ENCODE results near the gene PCDH20. TPM values are rescaled to one million over a fixed set of nuclear protein-coding genes. Genes with fewer than 3 reads are reported as not detected.

Gene PCDH20
- total RNA-seq, 2 donors from 2014 or later = 4.3 to 9.2 TPM

DNA sequence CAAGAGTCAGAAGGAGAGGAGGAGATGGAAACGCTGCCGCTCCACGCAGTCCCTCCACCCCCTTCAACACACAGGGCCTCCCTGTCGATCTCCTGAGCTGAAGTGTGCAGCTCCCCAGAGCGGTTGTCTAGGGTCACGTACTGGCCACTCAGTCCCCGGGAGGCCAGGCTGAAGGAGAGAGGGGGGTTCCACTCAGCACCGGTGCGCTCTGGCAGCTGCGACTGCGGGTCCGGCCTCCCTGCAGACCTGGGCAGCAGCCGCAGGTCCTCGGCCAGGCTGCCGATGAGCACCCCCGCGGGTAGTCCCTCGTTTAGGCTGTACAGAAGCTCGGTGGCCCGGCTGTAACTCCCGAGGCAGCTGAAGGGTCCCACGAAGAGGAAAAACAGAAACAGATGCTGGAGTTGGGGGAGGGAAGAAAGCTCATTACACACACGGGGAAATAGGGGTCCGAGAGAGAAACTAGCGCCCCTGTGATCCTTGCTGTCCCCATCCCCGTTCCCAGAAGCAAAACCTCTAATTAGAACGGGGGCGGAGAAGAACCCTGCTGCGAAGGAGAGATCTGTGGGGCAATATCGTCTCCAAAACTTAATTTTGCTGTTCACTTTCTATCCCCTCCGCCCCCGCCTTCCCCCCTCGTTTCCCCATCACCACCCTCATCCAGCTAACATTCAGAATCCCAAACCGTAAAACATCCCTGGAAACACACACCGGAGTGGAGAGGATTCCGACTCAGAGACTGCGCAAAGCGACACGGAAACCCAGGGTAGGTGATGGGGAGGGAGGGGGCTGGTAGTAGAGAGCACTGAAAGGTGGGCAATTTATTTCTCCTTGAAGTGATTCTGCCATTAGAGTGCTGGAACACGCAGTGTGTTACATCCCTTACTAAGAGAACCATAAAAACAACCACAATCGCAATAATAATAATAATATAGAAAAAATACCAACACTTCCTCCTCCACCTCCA is 1.8 kb downstream of the PCDH20 start:
- H3K4me3 ChIP-seq (ENCODE audit: low read length) = peak overlapping the region; percentile 96
- no peaks in the 10 kb centered on the region for H3K4me1 ChIP-seq (ENCODE audit: control insufficient read depth, insufficient read depth, low read length)
- H3K4me3 Mint-ChIP-seq = peak overlapping the region; percentile 77
- H3K36me3 ChIP-seq (ENCODE audit: control insufficient read depth, insufficient read depth, low read length) = no peaks in the 10 kb centered on the region
- H3K27ac ChIP-seq (ENCODE audit: low read depth, low read length) = no peak overlapping the region
- peaks cover 27% of the 10 kb centered on the region for H3K27me3 ChIP-seq (ENCODE audit: control insufficient read depth, insufficient read depth, low read length, poor library complexity, severe bottlenecking)
- DNase-seq = peak; percentile 65
- no peaks in the 10 kb centered on the region for H3K9me3 Mint-ChIP-seq
- peaks cover 37% of the 10 kb centered on the region for H3K27me3 Mint-ChIP-seq (ENCODE audit: insufficient read depth)
- no peaks in the 10 kb centered on the region for H3K36me3 Mint-ChIP-seq (ENCODE audit: low read depth)
- 0 to 8% methylated on average over 7 to 39 of the region's 41 CpGs for WGBS, 2 experiments (ENCODE audit: insufficient coverage in 1 of 2, insufficient read length in 1 of 2)
- no peak overlapping the region for H3K27ac Mint-ChIP-seq
- H3K9ac ChIP-seq (ENCODE audit: extremely low read depth, low read length, poor library complexity, severe bottlenecking) = peak overlapping the region; percentile 38
- no peaks in the 10 kb centered on the region for H3K9me3 ChIP-seq (ENCODE audit: control insufficient read depth, low read length)
- peaks cover 12% of the 10 kb centered on the region for H3K4me1 Mint-ChIP-seq
- TF ChIP-seq, protein P1, sequence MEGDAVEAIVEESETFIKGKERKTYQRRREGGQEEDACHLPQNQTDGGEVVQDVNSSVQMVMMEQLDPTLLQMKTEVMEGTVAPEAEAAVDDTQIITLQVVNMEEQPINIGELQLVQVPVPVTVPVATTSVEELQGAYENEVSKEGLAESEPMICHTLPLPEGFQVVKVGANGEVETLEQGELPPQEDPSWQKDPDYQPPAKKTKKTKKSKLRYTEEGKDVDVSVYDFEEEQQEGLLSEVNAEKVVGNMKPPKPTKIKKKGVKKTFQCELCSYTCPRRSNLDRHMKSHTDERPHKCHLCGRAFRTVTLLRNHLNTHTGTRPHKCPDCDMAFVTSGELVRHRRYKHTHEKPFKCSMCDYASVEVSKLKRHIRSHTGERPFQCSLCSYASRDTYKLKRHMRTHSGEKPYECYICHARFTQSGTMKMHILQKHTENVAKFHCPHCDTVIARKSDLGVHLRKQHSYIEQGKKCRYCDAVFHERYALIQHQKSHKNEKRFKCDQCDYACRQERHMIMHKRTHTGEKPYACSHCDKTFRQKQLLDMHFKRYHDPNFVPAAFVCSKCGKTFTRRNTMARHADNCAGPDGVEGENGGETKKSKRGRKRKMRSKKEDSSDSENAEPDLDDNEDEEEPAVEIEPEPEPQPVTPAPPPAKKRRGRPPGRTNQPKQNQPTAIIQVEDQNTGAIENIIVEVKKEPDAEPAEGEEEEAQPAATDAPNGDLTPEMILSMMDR (conservative IDR thresholded peaks at IDR 0.05) = no peak

DNA sequence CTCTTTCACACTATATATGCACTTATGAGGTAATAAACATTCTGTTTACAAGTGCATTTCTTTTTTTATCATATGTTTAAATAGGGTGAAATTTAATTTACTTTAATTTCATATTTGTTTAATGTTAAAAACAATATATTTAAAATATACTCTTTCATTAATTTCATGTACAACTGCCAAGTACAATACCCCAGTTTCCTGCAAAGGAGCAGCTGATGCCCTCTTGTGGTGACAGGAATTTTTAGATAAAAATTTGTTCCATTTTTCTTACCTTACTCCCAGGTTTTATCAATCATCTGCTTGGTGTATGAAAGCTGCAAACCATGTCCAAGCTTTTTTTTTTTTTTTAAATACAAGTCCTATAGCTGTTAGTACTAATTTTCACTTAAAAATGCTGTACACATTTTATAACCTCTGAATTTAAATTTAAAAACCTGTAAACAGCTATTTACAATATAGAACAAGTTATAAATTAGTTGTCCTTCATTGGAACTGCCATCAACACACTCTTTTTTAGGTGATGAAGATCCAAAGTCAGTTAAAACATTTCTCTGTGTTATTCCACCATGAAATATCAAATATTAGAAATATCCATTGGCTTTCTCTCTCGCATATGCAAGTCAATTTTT is 4.9 kb downstream of the PCDH20 start:
- Mint-ChIP-seq H3K4me3 (no peak overlapping the region), H3K9me3 (no peaks in the 10 kb centered on the region), H3K27ac (no peak overlapping the region), H3K4me1 (peaks cover 11% of the 10 kb centered on the region), H3K36me3 (ENCODE audit: low read depth) (no peaks in the 10 kb centered on the region), H3K27me3 (ENCODE audit: insufficient read depth) (peaks cover 37% of the 10 kb centered on the region)
- WGBS, 2 experiments (ENCODE audit: insufficient coverage in 1 of 2, insufficient read length in 1 of 2) = 93 to 98% methylated on average over 1 of the region's 1 CpG
- Histone ChIP-seq H3K4me1 (ENCODE audit: control insufficient read depth, insufficient read depth, low read length) (no peaks in the 10 kb centered on the region), H3K27me3 (ENCODE audit: control insufficient read depth, insufficient read depth, low read length, poor library complexity, severe bottlenecking) (peaks cover 27% of the 10 kb centered on the region), H3K36me3 (ENCODE audit: control insufficient read depth, insufficient read depth, low read length) (no peaks in the 10 kb centered on the region), H3K27ac (ENCODE audit: low read depth, low read length) (no peak overlapping the region), H3K9me3 (ENCODE audit: control insufficient read depth, low read length) (no peaks in the 10 kb centered on the region), H3K9ac (ENCODE audit: extremely low read depth, low read length, poor library complexity, severe bottlenecking) (no peak overlapping the region), H3K4me3 (ENCODE audit: low read length) (no peak overlapping the region)
- TF ChIP-seq, protein P1 (conservative IDR thresholded peaks at IDR 0.05) = peak; percentile 83
- DNase-seq = no peak

- Histone ChIP-seq H3K27ac (ENCODE audit: low read depth, low read length) (no peak overlapping the region), H3K4me3 (ENCODE audit: low read length) (no peak overlapping the region), H3K27me3 (ENCODE audit: control insufficient read depth, insufficient read depth, low read length, poor library complexity, severe bottlenecking) (peaks cover 27% of the 10 kb centered on the region), H3K9me3 (ENCODE audit: control insufficient read depth, low read length) (no peaks in the 10 kb centered on the region), H3K9ac (ENCODE audit: extremely low read depth, low read length, poor library complexity, severe bottlenecking) (no peak overlapping the region), H3K4me1 (ENCODE audit: control insufficient read depth, insufficient read depth, low read length) (no peaks in the 10 kb centered on the region), H3K36me3 (ENCODE audit: control insufficient read depth, insufficient read depth, low read length) (no peaks in the 10 kb centered on the region)
- DNase-seq = no peak
- H3K4me1 Mint-ChIP-seq = peaks cover 8% of the 10 kb centered on the region
- no peaks in the 10 kb centered on the region for H3K36me3 Mint-ChIP-seq (ENCODE audit: low read depth)
- no peak overlapping the region for H3K4me3 Mint-ChIP-seq
- no peak overlapping the region for H3K27ac Mint-ChIP-seq
- TF ChIP-seq, protein P1 (conservative IDR thresholded peaks at IDR 0.05) = no peak
- peaks cover 37% of the 10 kb centered on the region for H3K27me3 Mint-ChIP-seq (ENCODE audit: insufficient read depth)
- 75% methylated on average over 2 of the region's 2 CpGs; no CpG with 5 or more reads in 1 of the 2 experiments for WGBS, 2 experiments (ENCODE audit: insufficient coverage in 1 of 2, insufficient read length in 1 of 2)
- H3K9me3 Mint-ChIP-seq = no peaks in the 10 kb centered on the region
Observed at GRCh38 chr13:61410266-61410665, 5.4 kb downstream of the PCDH20 start.

Measured in endodermal cell (in vitro differentiated cells).